Esophagus squamous epithelium (tissue), 4 donors: ENCODE results near the gene TTC28.

Experiments
- CTCF ChIP-seq, 6 experiments: fragments of 450-650 bp in 4 of 6; fragments of 200-600 bp in 2 of 6; sonication (generic) in 2 of 6; IDR thresholded peaks; one replicate each; pipeline ENCODE4 v1.5.1; 2016 to 2019; ENCODE audit warnings: antibody characterized with exemption in 6 of 6, mild to moderate bottlenecking in 4 of 6, moderate library complexity in 4 of 6
- POLR2A ChIP-seq, 4 donors: fragments of 450-650 bp; IDR thresholded peaks; one replicate each; pipeline ENCODE4 v1.6.1; 2017; ENCODE audit warnings: antibody characterized with exemption in 4 of 4, mild to moderate bottlenecking in 4 of 4, moderate library complexity in 3 of 4

GRCh38 chr22:28068826-28069225 lies 610.8 kb downstream of the TTC28 start:
- no peak for TF ChIP-seq CTCF (IDR thresholded peaks at IDR 0.05)
- no peak for TF ChIP-seq POLR2A (IDR thresholded peaks at IDR 0.05)
